Ishikawa (cell line): Measurements from ENCODE around the gene STARD10.

Experiments used
- CREB1 ChIP-seq: IDR thresholded peaks from 2 replicates; pipeline ENCODE4 v1.6.1; 2012; ENCODE audit warnings: low read depth
- EP300 ChIP-seq: IDR thresholded peaks from 2 replicates; pipeline ENCODE4 v1.6.1; 2012; ENCODE audit warnings: borderline replicate concordance
- NFIC ChIP-seq: IDR thresholded peaks from 2 replicates; pipeline ENCODE4 v1.6.1; 2012
- REST ChIP-seq: IDR thresholded peaks from 2 replicates; pipeline ENCODE4 v1.6.1; 2012; ENCODE audit warnings: low read depth, mild to moderate bottlenecking
- TEAD4 ChIP-seq: IDR thresholded peaks from 2 replicates; pipeline ENCODE4 v1.6.1; 2012
- USF1 ChIP-seq: IDR thresholded peaks from 2 replicates; pipeline ENCODE4 v1.6.1; 2012
- YY1 ChIP-seq: IDR thresholded peaks from 2 replicates; pipeline ENCODE4 v1.6.1; 2012; ENCODE audit warnings: low read depth

DNA sequence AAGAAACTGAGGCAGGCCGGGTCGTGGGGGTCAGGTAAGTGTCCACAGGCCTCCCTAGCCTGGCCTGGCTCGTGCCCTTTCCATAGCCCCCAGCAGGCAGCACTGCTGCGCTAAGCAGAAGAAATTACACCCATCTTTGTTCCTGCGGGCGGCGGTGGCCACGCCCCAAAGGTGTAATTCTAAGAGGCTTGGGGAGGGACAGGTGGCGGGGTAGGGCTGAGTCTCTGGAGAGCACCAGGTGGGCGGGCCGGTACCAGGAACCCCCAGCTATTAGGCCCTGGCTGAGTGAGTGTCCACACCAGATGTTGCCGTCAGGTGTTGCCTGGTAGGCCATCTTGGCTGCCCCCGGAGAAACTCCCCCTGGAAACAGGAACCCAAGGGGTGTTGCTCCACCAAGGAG is 29.3 kb downstream of the STARD10 start:
- no peak for TF ChIP-seq TEAD4
- TF ChIP-seq REST: 0 out of 2 replicates have a peak, but pooled peaks have one; percentile 7
- TF ChIP-seq YY1: peak; percentile 78
- no peak for TF ChIP-seq EP300
- no peak for TF ChIP-seq NFIC
- no peak; the same call in 1 of the 2 replicates for TF ChIP-seq USF1
- TF ChIP-seq CREB1: no peak
